Muscle of leg (tissue), 11 donors: ENCODE data around the gene CUEDC1. TPM values are rescaled to one million over a fixed set of nuclear protein-coding genes. Genes with fewer than 3 reads are reported as not detected.
"Not testable (repeated sequence)": the region's sequence is repeated elsewhere in the genome, so short reads cannot be mapped to it uniquely, and the experiment has no call there.

Experiments
- DNase-seq: peaks from one replicate; pipeline ENCODE4 v3.0.0; 2013
- H3K27ac ChIP-seq: one replicate; pipeline ENCODE4 v1.5.1; 2013; ENCODE audit warnings: mild to moderate bottlenecking, low read length, control low read depth
- H3K27me3 ChIP-seq: one replicate; pipeline ENCODE4 v1.6.1; 2013; ENCODE audit warnings: low read length; ENCODE audit not compliant: control insufficient read depth, insufficient read depth
- H3K36me3 ChIP-seq: one replicate; pipeline ENCODE4 v1.6.1; 2013; ENCODE audit warnings: low read length; ENCODE audit not compliant: control insufficient read depth, insufficient read depth
- H3K4me1 ChIP-seq: one replicate; pipeline ENCODE4 v1.6.1; 2013; ENCODE audit warnings: low read length; ENCODE audit not compliant: control insufficient read depth, insufficient read depth
- H3K4me3 ChIP-seq: one replicate; pipeline ENCODE4 v1.5.1; 2013; ENCODE audit warnings: low read length, control low read depth
- H3K9me3 ChIP-seq: replicated peaks from 2 replicates; pipeline ENCODE4 v1.6.1; 2013; ENCODE audit warnings: low read depth, low read length; ENCODE audit not compliant: control insufficient read depth
- WGBS: methylation state at CpG from one replicate; pipeline ENCODE4 v1.1.5; 2013; ENCODE audit warnings: missing lambda C conversion rate; ENCODE audit not compliant: insufficient coverage; 5-methylcytosine and 5-hydroxymethylcytosine counted together
- polyA plus RNA-seq, 8 donors: library from polyadenylated mRNA; unstranded; fragments of 120-200 nt; gene quantifications; one replicate each; pipeline versions ENCODE4 v1.2.1 to v1.2.3, GENCODE V29; 2013; ENCODE audit warnings: inconsistent platforms in 1 of 8, low replicate concordance in 1 of 8; ENCODE audit not compliant: insufficient read length in 8 of 8, insufficient read depth in 1 of 8
- total RNA-seq: library from RNA; stranded (reverse); fragments of 120-200 nt; gene quantifications from one replicate; pipeline ENCODE4 v1.2.4, GENCODE V29; 2013

CUEDC1 gene
- total and polyA plus RNA-seq, 9 donors: 13.2 to 59.3 (median 51.8) TPM

- Histone ChIP-seq H3K4me1 (peaks cover 72% of the 10 kb centered on the region), H3K36me3 (peaks cover 2% of the 10 kb centered on the region), H3K27ac (peak overlapping the region; percentile 62), H3K4me3 (no peak overlapping the region), H3K9me3 (no peaks in the 10 kb centered on the region), H3K27me3 (no peaks in the 10 kb centered on the region)
- DNase-seq: no peak
- WGBS: 61% methylated on average over 5 of the region's 9 CpGs
Observed at GRCh38 chr17:57925361-57925990, 29.7 kb downstream of the CUEDC1 start.

- no peaks in the 10 kb centered on the region for H3K9me3 ChIP-seq
Observed at GRCh38 chr17:57924677-57925076, 30.5 kb downstream of the CUEDC1 start.

GRCh38 chr17:57923182-57923872 is 31.9 kb downstream of the CUEDC1 start:
- WGBS: 100% methylated on average over 2 of the region's 5 CpGs
- no peaks in the 10 kb centered on the region for H3K9me3 ChIP-seq
- no peaks in the 10 kb centered on the region for H3K27me3 ChIP-seq
- no peak overlapping the region for H3K4me3 ChIP-seq
- peaks cover 70% of the 10 kb centered on the region for H3K4me1 ChIP-seq
- DNase-seq: no peak
- no peak overlapping the region for H3K27ac ChIP-seq
- H3K36me3 ChIP-seq: no peaks in the 10 kb centered on the region

More at GRCh38 chr17:57924677-57925076, 30.5 kb downstream of the CUEDC1 start:
- Histone ChIP-seq H3K4me3 (no peak overlapping the region), H3K27ac (peak overlapping the region; percentile 65), H3K4me1 (peaks cover 72% of the 10 kb centered on the region), H3K27me3 (no peaks in the 10 kb centered on the region), H3K36me3 (no peaks in the 10 kb centered on the region)
- peak; percentile 77 for DNase-seq
- WGBS: 100% methylated on average over 1 of the region's 4 CpGs

GRCh38 chr17:57922745-57923144 is 32.5 kb downstream of the CUEDC1 start:
- Histone ChIP-seq H3K4me1 (peaks cover 73% of the 10 kb centered on the region), H3K27ac (peak overlapping the region; percentile 29)
- H3K36me3 ChIP-seq, DNase-seq, H3K4me3 ChIP-seq, H3K9me3 ChIP-seq, H3K27me3 ChIP-seq: not testable (repeated sequence)
- WGBS: 100% methylated on average over 1 of the region's 4 CpGs

- H3K4me3 ChIP-seq: no peak overlapping the region
- 21% methylated on average over 7 of the region's 13 CpGs for WGBS
Observed at GRCh38 chr17:57920916-57921703, 34.1 kb downstream of the CUEDC1 start.

GRCh38 chr17:57919918-57920317 is 35.3 kb downstream of the CUEDC1 start:
- Histone ChIP-seq H3K27ac (no peak overlapping the region), H3K27me3 (no peaks in the 10 kb centered on the region), H3K9me3 (no peaks in the 10 kb centered on the region), H3K36me3 (no peaks in the 10 kb centered on the region), H3K4me3 (no peak overlapping the region), H3K4me1 (peaks cover 74% of the 10 kb centered on the region)
- WGBS: 90% methylated on average over 4 of the region's 5 CpGs
- DNase-seq: no peak

More at GRCh38 chr17:57920916-57921703, 34.1 kb downstream of the CUEDC1 start:
- DNase-seq: peak; percentile 75
- Histone ChIP-seq H3K27me3 (no peaks in the 10 kb centered on the region), H3K36me3 (no peaks in the 10 kb centered on the region), H3K4me1 (peaks cover 73% of the 10 kb centered on the region), H3K9me3 (no peaks in the 10 kb centered on the region), H3K27ac (peak overlapping the region; percentile 77)

- no peaks in the 10 kb centered on the region for H3K36me3 ChIP-seq
- no peaks in the 10 kb centered on the region for H3K9me3 ChIP-seq
- H3K27ac ChIP-seq: peak overlapping the region; percentile 69
- no peak for DNase-seq
- no peaks in the 10 kb centered on the region for H3K27me3 ChIP-seq
- H3K4me1 ChIP-seq: peaks cover 85% of the 10 kb centered on the region
- H3K4me3 ChIP-seq: no peak overlapping the region
- WGBS: 13% methylated on average over 2 of the region's 5 CpGs
Observed at GRCh38 chr17:57918017-57918895, 37.0 kb downstream of the CUEDC1 start.

GRCh38 chr17:57916925-57917858 is 38.0 kb downstream of the CUEDC1 start:
- Histone ChIP-seq H3K9me3 (no peaks in the 10 kb centered on the region), H3K4me1 (peaks cover 88% of the 10 kb centered on the region), H3K27ac (peak overlapping the region; percentile 89), H3K4me3 (no peak overlapping the region), H3K27me3 (no peaks in the 10 kb centered on the region), H3K36me3 (no peaks in the 10 kb centered on the region)
- DNase-seq: no peak
- 73% methylated on average over 7 of the region's 9 CpGs for WGBS
